Neural progenitor cell (in vitro differentiated cells): ENCODE data around the gene TLE4. TPM values are rescaled to one million over a fixed set of nuclear protein-coding genes. Genes with fewer than 3 reads are reported as not detected.

Experiments used
- DNase-seq: peaks from one replicate; pipeline ENCODE4 v3.0.0-alpha.2; 2016; ENCODE audit warnings: low spot score
- H2AFZ ChIP-seq: fragments of 200-600 bp; sonication (generic); replicated peaks from 2 replicates; pipeline ENCODE4 v1.6.1; 2016; ENCODE audit warnings: antibody characterized with exemption
- H3F3A ChIP-seq: fragments of 200-600 bp; sonication (generic); 2 replicates; pipeline ENCODE4 v1.6.1; 2016; ENCODE audit warnings: antibody characterized with exemption, low read depth
- H3K27ac ChIP-seq: fragments of 200-600 bp; sonication (generic); 2 replicates; pipeline ENCODE4 v1.5.1; 2016; ENCODE audit warnings: mild to moderate bottlenecking
- H3K27me3 ChIP-seq: fragments of 200-600 bp; sonication (generic); 2 replicates; pipeline ENCODE4 v1.6.1; 2016; ENCODE audit warnings: mild to moderate bottlenecking, moderate library complexity
- H3K36me3 ChIP-seq: fragments of 200-600 bp; sonication (generic); 2 replicates; pipeline ENCODE4 v1.5.1; 2016
- H3K4me1 ChIP-seq: fragments of 200-600 bp; sonication (generic); 2 replicates; pipeline ENCODE4 v1.6.1; 2016; ENCODE audit warnings: mixed run types
- H3K4me2 ChIP-seq: fragments of 200-600 bp; sonication (generic); 2 replicates; pipeline ENCODE4 v1.6.1; 2016
- H3K4me3 ChIP-seq: fragments of 200-600 bp; sonication (generic); 2 replicates; pipeline ENCODE4 v1.5.1; 2016
- H3K79me2 ChIP-seq: fragments of 200-600 bp; sonication (generic); 2 replicates; pipeline ENCODE4 v1.6.1; 2016; ENCODE audit warnings: low read depth
- H3K9ac ChIP-seq: fragments of 200-600 bp; sonication (generic); 2 replicates; pipeline ENCODE4 v1.6.1; 2016
- H3K9me3 ChIP-seq: fragments of 200-600 bp; sonication (generic); 2 replicates; pipeline ENCODE4 v1.5.1; 2016; ENCODE audit warnings: low read depth
- H4K20me1 ChIP-seq: fragments of 200-600 bp; sonication (generic); 2 replicates; pipeline ENCODE4 v1.6.1; 2016; ENCODE audit warnings: low read depth
- H3K27ac Mint-ChIP-seq: 3 replicates; pipeline ENCODE4 v1.8.0; 2021; ENCODE audit warnings: mixed read lengths
- H3K27me3 Mint-ChIP-seq: 2 replicates; pipeline ENCODE4 v1.8.0; 2022; ENCODE audit warnings: low read depth, mild to moderate bottlenecking, inconsistent platforms, moderate library complexity, mixed read lengths; ENCODE audit not compliant: insufficient read depth
- H3K36me3 Mint-ChIP-seq: 3 replicates; pipeline ENCODE4 v1.8.0; 2021; ENCODE audit warnings: mixed read lengths
- H3K4me1 Mint-ChIP-seq: 3 replicates; pipeline ENCODE4 v1.8.0; 2021; ENCODE audit warnings: mixed read lengths
- H3K4me3 Mint-ChIP-seq: 3 replicates; pipeline ENCODE4 v1.8.0; 2021; ENCODE audit warnings: mild to moderate bottlenecking, moderate library complexity, mixed read lengths
- H3K9me3 Mint-ChIP-seq: 3 replicates; pipeline ENCODE4 v1.8.0; 2020; ENCODE audit warnings: mixed read lengths
- EZH2 ChIP-seq: fragments of 200-600 bp; sonication (generic); IDR thresholded peaks from 2 replicates; pipeline ENCODE4 v1.6.1; 2017; ENCODE audit warnings: antibody characterized with exemption, mild to moderate bottlenecking, moderate library complexity
- EZH2phosphoT487 ChIP-seq: fragments of 200-600 bp; sonication (generic); IDR thresholded peaks from 2 replicates; pipeline ENCODE4 v1.6.1; 2017; ENCODE audit warnings: antibody characterized with exemption
- total RNA-seq: library from RNA; depleted of rRNA; stranded (reverse); fragments of >200 nt; gene quantifications from 2 replicates; pipeline ENCODE4 v1.2.3, GENCODE V29; 2015; ENCODE audit warnings: low replicate concordance
- TF ChIP-seq, protein P1 (sequence below): fragments of 200-600 bp; sonication (generic); IDR thresholded peaks from 2 replicates; pipeline ENCODE4 v1.5.1; 2017; ENCODE audit warnings: antibody characterized with exemption, mild to moderate bottlenecking

TLE4 gene
- total RNA-seq, 1 donor from 2014 or later: 265 TPM

- H3K4me2 ChIP-seq: peak overlapping the region; percentile 74
- DNase-seq: peak; percentile 43
- no peak overlapping the region for H2AFZ ChIP-seq
- H3K4me3 ChIP-seq: peak overlapping the region; percentile 39
- H3K27me3 ChIP-seq: no peaks in the 10 kb centered on the region
- Mint-ChIP-seq H3K27ac (peak overlapping the region; percentile 100), H3K36me3 (peaks cover 18% of the 10 kb centered on the region), H3K9me3 (no peaks in the 10 kb centered on the region), H3K27me3 (no peaks in the 10 kb centered on the region), H3K4me3 (peak overlapping the region; percentile 82), H3K4me1 (peaks cover 88% of the 10 kb centered on the region)
- peaks cover 5% of the 10 kb centered on the region for H3K36me3 ChIP-seq
- H3K9me3 ChIP-seq: no peaks in the 10 kb centered on the region
- H3K79me2 ChIP-seq: peaks cover 94% of the 10 kb centered on the region
- peak overlapping the region; percentile 97 for H3K27ac ChIP-seq
- TF ChIP-seq, protein P1, sequence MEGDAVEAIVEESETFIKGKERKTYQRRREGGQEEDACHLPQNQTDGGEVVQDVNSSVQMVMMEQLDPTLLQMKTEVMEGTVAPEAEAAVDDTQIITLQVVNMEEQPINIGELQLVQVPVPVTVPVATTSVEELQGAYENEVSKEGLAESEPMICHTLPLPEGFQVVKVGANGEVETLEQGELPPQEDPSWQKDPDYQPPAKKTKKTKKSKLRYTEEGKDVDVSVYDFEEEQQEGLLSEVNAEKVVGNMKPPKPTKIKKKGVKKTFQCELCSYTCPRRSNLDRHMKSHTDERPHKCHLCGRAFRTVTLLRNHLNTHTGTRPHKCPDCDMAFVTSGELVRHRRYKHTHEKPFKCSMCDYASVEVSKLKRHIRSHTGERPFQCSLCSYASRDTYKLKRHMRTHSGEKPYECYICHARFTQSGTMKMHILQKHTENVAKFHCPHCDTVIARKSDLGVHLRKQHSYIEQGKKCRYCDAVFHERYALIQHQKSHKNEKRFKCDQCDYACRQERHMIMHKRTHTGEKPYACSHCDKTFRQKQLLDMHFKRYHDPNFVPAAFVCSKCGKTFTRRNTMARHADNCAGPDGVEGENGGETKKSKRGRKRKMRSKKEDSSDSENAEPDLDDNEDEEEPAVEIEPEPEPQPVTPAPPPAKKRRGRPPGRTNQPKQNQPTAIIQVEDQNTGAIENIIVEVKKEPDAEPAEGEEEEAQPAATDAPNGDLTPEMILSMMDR: no peak
- TF ChIP-seq EZH2: no peak
- TF ChIP-seq EZH2phosphoT487: no peak
- no peak overlapping the region for H3K9ac ChIP-seq
- peaks cover 68% of the 10 kb centered on the region for H4K20me1 ChIP-seq
- H3K4me1 ChIP-seq: peaks cover 92% of the 10 kb centered on the region
- peaks cover 68% of the 10 kb centered on the region for H3F3A ChIP-seq
These were observed 90.2 kb downstream of the TLE4 start for GRCh38 chr9:79661886-79662536.

DNA sequence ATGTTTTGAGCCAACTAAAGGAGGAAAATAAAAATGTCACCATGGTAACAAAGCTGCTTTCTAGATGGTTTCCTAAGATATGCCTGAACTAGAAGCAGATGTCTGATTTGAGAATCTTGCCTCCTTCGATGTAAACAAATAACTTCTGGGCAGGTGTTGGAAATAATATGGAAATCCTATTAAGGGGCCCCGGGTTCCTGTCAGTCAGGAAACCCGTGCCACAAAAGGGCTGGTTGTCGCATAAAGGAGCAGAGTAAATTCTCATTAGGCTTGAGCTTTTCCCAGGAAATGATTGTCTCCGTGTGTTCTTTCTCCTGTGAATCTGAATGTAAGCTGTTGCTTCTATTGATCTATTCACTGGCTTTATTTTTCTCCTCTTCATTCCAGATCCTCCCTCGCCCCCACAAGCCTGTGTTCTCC, 90.8 kb downstream of the TLE4 start:
- peak; percentile 92 for DNase-seq
- Histone ChIP-seq H3K4me3 (peak overlapping the region; percentile 39), H4K20me1 (peaks cover 68% of the 10 kb centered on the region), H3K9ac (no peak overlapping the region), H3K79me2 (peaks cover 94% of the 10 kb centered on the region), H3K4me2 (peak overlapping the region; percentile 74), H3K36me3 (peaks cover 5% of the 10 kb centered on the region), H3K27ac (peak overlapping the region; percentile 97), H3K9me3 (no peaks in the 10 kb centered on the region), H3K4me1 (peaks cover 94% of the 10 kb centered on the region), H3F3A (peaks cover 73% of the 10 kb centered on the region), H2AFZ (no peak overlapping the region), H3K27me3 (no peaks in the 10 kb centered on the region)
- no peaks in the 10 kb centered on the region for H3K9me3 Mint-ChIP-seq
- TF ChIP-seq EZH2phosphoT487 (peak; percentile 78), EZH2 (no peak)
- TF ChIP-seq, protein P1: no peak
- H3K4me3 Mint-ChIP-seq: peak overlapping the region; percentile 82
- H3K27ac Mint-ChIP-seq: peak overlapping the region; percentile 100
- peaks cover 88% of the 10 kb centered on the region for H3K4me1 Mint-ChIP-seq
- H3K27me3 Mint-ChIP-seq: peaks cover 1% of the 10 kb centered on the region
- peaks cover 16% of the 10 kb centered on the region for H3K36me3 Mint-ChIP-seq

DNA sequence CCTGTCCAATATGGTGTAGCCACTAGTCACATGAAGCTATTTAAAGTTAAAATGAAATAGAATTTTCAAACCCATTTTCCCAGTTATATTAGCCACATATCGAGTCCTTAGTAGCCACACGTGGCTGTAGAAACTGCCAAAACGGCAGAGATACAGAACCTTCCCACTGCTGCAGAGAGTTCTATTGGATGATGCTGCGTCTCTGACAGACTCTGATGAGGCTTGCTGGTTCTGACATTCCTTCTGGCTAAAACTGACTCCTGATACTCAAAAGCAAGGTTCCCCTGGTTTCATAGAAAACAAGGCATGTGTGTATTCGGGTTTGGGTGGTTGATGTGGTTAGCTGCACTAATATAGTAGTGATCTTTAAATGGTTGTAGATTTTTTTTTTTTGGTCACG, 91.5 kb downstream of the TLE4 start:
- H3K4me3 Mint-ChIP-seq: peak overlapping the region; percentile 74
- Histone ChIP-seq H2AFZ (no peak overlapping the region), H3K27me3 (no peaks in the 10 kb centered on the region), H3K27ac (peak overlapping the region; percentile 97), H3K4me2 (peak overlapping the region; percentile 79), H3K36me3 (peaks cover 5% of the 10 kb centered on the region), H3F3A (peaks cover 80% of the 10 kb centered on the region), H3K4me1 (peaks cover 94% of the 10 kb centered on the region), H3K79me2 (peaks cover 94% of the 10 kb centered on the region), H3K4me3 (peak overlapping the region; percentile 37), H3K9me3 (no peaks in the 10 kb centered on the region), H3K9ac (no peak overlapping the region), H4K20me1 (peaks cover 68% of the 10 kb centered on the region)
- H3K27me3 Mint-ChIP-seq: peaks cover 4% of the 10 kb centered on the region
- DNase-seq: peak; percentile 43
- H3K9me3 Mint-ChIP-seq: peaks cover 2% of the 10 kb centered on the region
- peaks cover 17% of the 10 kb centered on the region for H3K36me3 Mint-ChIP-seq
- H3K4me1 Mint-ChIP-seq: peaks cover 89% of the 10 kb centered on the region
- peak overlapping the region; percentile 99 for H3K27ac Mint-ChIP-seq
- TF ChIP-seq EZH2 (no peak), EZH2phosphoT487 (no peak)

DNA sequence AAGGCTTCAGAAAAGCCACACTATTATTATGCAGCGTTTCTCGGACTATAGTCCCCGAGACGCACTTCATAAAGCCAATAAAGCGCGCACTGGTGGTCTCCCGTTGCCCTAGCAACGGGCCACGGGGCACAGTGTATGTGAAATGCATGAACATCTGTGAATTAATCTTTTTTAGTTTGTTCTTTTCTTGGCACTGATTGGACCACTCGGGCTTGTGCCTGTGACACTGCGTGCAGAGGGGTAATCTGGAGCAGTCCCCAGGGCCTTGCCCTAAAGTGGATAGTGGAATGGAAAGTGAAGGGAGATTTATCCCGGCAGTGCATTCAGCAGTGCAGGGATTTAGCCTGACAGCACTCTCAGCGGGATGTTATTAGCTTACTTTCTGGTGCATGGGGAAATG, 92.1 kb downstream of the TLE4 start:
- Histone ChIP-seq H3F3A (peaks cover 85% of the 10 kb centered on the region), H3K36me3 (peaks cover 5% of the 10 kb centered on the region), H3K27me3 (no peaks in the 10 kb centered on the region), H3K9ac (no peak overlapping the region), H3K4me1 (peaks cover 94% of the 10 kb centered on the region), H3K4me2 (peak overlapping the region; percentile 79), H2AFZ (no peak overlapping the region), H3K27ac (peak overlapping the region; percentile 97), H3K79me2 (peaks cover 94% of the 10 kb centered on the region), H4K20me1 (peaks cover 68% of the 10 kb centered on the region), H3K4me3 (peak overlapping the region; percentile 37), H3K9me3 (no peaks in the 10 kb centered on the region)
- H3K36me3 Mint-ChIP-seq: peaks cover 17% of the 10 kb centered on the region
- H3K4me1 Mint-ChIP-seq: peaks cover 88% of the 10 kb centered on the region
- H3K27me3 Mint-ChIP-seq: peaks cover 4% of the 10 kb centered on the region
- H3K27ac Mint-ChIP-seq: peak overlapping the region; percentile 99
- H3K4me3 Mint-ChIP-seq: peak overlapping the region; percentile 76
- TF ChIP-seq, protein P1: no peak
- TF ChIP-seq EZH2phosphoT487: no peak
- no peak for TF ChIP-seq EZH2
- H3K9me3 Mint-ChIP-seq: peaks cover 2% of the 10 kb centered on the region
- peak; percentile 61 for DNase-seq
